PFSK-1 (cell line): ENCODE data around the gene CLSTN1.

Experiments
- FOXP2 ChIP-seq: optimal IDR thresholded peaks from 2 replicates; pipeline ENCODE3; 2011; ENCODE audit warnings: borderline replicate concordance, control low read depth, inconsistent platforms; ENCODE audit not compliant: insufficient read depth; ENCODE audit errors: extremely low read length, extremely low read depth
- POLR2AphosphoS5 ChIP-seq: IDR thresholded peaks from 2 replicates; pipeline ENCODE4 v1.6.1; 2012; ENCODE audit warnings: low read depth, mild to moderate bottlenecking, control low read depth, low read length, moderate library complexity
- SIN3A ChIP-seq: IDR thresholded peaks from 2 replicates; pipeline ENCODE4 v1.6.1; 2012; ENCODE audit warnings: mild to moderate bottlenecking, low read length, moderate library complexity, borderline replicate concordance; ENCODE audit not compliant: insufficient read depth
- TAF1 ChIP-seq: IDR thresholded peaks from 2 replicates; pipeline ENCODE4 v1.6.1; 2012; ENCODE audit warnings: low read length, control low read depth, borderline replicate concordance; ENCODE audit not compliant: insufficient read depth
- TF ChIP-seq, protein P1 (sequence below), 2 experiments: IDR thresholded peaks; 2 replicates each; pipeline versions ENCODE4 v1.6.1 to v1.8.0; 2011 to 2012; ENCODE audit warnings: low read depth in 2 of 2, low read length in 2 of 2, control low read depth in 1 of 2, inconsistent platforms in 1 of 2, mild to moderate bottlenecking in 1 of 2, moderate library complexity in 1 of 2; ENCODE audit not compliant: insufficient read depth in 1 of 2

CLSTN1 gene

GRCh38 chr1:9794081-9794480 lies 29.7 kb downstream of the CLSTN1 start:
- TF ChIP-seq, protein P1, sequence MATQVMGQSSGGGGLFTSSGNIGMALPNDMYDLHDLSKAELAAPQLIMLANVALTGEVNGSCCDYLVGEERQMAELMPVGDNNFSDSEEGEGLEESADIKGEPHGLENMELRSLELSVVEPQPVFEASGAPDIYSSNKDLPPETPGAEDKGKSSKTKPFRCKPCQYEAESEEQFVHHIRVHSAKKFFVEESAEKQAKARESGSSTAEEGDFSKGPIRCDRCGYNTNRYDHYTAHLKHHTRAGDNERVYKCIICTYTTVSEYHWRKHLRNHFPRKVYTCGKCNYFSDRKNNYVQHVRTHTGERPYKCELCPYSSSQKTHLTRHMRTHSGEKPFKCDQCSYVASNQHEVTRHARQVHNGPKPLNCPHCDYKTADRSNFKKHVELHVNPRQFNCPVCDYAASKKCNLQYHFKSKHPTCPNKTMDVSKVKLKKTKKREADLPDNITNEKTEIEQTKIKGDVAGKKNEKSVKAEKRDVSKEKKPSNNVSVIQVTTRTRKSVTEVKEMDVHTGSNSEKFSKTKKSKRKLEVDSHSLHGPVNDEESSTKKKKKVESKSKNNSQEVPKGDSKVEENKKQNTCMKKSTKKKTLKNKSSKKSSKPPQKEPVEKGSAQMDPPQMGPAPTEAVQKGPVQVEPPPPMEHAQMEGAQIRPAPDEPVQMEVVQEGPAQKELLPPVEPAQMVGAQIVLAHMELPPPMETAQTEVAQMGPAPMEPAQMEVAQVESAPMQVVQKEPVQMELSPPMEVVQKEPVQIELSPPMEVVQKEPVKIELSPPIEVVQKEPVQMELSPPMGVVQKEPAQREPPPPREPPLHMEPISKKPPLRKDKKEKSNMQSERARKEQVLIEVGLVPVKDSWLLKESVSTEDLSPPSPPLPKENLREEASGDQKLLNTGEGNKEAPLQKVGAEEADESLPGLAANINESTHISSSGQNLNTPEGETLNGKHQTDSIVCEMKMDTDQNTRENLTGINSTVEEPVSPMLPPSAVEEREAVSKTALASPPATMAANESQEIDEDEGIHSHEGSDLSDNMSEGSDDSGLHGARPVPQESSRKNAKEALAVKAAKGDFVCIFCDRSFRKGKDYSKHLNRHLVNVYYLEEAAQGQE (IDR thresholded peaks at IDR 0.05; ENCODE audit: insufficient read depth in 1 of 2, low read depth in 2 of 2, low read length in 2 of 2) = no peak
- TF ChIP-seq SIN3A = no peak
- TF ChIP-seq FOXP2 = no peak
- no peak for TF ChIP-seq TAF1
- no peak for TF ChIP-seq POLR2AphosphoS5

- TF ChIP-seq SIN3A = no peak
Observed at GRCh38 chr1:9793291-9793690, 30.5 kb downstream of the CLSTN1 start.

DNA sequence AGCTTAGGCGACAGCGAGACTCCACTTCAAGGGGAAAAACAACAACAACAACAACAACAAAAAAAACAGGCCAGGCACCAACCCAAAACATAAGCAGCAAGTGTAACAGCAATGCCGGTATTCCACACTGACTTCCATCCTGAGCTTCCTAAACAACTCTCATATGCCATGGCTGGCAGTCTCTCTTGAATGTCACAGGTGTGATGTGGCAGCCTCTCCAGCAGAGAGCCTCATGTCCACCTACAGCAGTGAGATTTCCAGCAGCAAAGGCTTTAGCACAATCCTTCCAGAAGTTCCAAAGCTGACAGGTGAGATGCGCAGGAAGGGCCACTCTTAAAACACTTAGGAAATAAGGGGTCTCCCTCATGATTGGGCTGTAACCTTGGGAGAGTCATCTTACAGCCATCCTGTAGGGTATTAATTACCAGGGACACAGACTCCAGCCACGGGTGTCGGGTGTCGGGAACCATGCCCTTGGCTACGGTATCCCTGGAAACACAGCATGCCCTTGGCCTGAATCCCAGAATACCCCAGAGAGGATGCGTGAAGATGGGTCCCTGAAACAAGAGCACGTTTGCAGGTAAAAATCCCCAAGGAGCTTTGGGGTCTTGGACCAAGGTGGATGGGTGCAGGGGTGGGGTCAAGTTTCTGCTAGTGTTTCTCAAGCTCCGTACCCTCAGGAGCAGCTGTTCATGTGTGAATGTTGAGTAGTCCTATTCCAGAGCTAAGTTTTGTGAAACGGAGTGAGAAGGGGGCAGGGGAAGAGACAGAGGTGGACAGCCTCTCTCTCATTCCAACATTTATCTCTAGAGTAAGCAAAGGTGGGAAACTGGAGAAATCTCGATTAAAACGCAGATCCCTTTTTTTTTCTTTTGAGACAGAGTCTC lies 31.4 kb downstream of the CLSTN1 start:
- TF ChIP-seq TAF1 (no peak), POLR2AphosphoS5 (no peak)
- TF ChIP-seq, protein P1 (IDR thresholded peaks at IDR 0.05; ENCODE audit: insufficient read depth in 1 of 2, low read depth in 2 of 2, low read length in 2 of 2) = no peak

DNA sequence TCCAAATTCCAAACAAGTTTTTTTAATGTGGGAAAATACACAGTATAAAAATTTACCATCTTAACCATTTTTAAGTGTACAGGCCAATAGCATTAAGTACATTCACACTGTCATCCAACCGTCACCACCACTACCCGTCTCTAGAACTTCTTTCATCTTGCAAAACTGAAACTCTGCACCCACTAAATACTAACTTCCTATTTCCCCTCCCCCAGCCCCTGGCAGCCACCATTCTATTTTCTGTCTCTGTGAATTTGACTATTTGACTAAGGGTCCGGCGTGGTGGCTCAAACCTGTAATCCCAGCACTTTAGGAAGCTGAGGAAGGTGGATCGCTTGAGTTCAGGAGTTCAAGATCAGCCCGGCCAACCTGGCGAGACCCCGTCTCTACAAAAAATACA lies 36.1 kb downstream of the CLSTN1 start:
- TF ChIP-seq TAF1 (no peak), POLR2AphosphoS5 (no peak), SIN3A (no peak), FOXP2 (no peak)
- TF ChIP-seq, protein P1 (IDR thresholded peaks at IDR 0.05; ENCODE audit: insufficient read depth in 1 of 2, low read depth in 2 of 2, low read length in 2 of 2) = no peak

DNA sequence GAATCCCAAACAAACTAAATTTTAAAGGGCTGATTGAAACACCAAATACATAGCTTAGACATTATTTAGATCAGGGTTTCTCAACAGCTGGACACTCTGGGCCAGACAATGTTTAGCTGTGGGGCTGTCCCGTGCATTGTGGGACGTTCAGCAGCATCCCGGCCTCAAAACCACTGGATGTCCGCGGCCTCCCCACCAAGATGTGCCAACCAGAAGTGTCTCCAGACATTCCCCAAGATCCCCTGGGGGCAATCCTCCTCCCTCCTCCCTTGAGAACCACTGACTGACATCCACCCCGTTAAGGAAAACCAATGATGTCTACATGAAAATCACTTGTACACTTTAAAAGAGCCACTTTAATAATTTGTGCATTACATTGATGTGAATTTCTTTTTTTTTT lies 38.4 kb downstream of the CLSTN1 start:
- TF ChIP-seq TAF1 (no peak), FOXP2 (no peak), POLR2AphosphoS5 (no peak), SIN3A (no peak)
- TF ChIP-seq, protein P1 (IDR thresholded peaks at IDR 0.05; ENCODE audit: insufficient read depth in 1 of 2, low read depth in 2 of 2, low read length in 2 of 2) = no peak
